ENCODE measurements around the gene ACTL7A.

- no peak for TF ChIP-seq CTCF (IDR thresholded peaks at IDR 0.05; ENCODE audit: borderline replicate concordance, extremely low read depth, low read length, poor library complexity, severe bottlenecking)
- no peak for TF ChIP-seq EZH2 (IDR thresholded peaks at IDR 0.05; ENCODE audit: borderline replicate concordance, low read depth, low read length, severe bottlenecking)
Measured at GRCh38 chr9:108860354-108860753, 1.7 kb upstream of the ACTL7A start.
